Left lung (tissue), 10 donors: ENCODE data around the gene MICAL3. TPM values are rescaled to one million over a fixed set of nuclear protein-coding genes. Genes with fewer than 3 reads are reported as not detected.
A peak's percentile ranks its signal among the peaks of the same experiment; 100 is the strongest.

Experiments used
- ATAC-seq: fragments of 200-7000 bp; cut with Tn5 transposase; one replicate; pipeline ENCODE4 v1.9.1; 2020; ENCODE audit warnings: moderate library complexity
- DNase-seq, 4 donors: peaks; one replicate each; pipeline ENCODE4 v3.0.0-alpha.2; 2013 to 2020
- H3K27ac ChIP-seq, 2 donors: fragments of 200-600 bp; sonication (generic) in 1 of 2; one replicate each; pipeline versions ENCODE4 v1.5.0 to v1.8.0; 2020 to 2021
- H3K27me3 ChIP-seq, 2 donors: fragments of 200-600 bp; sonication (generic) in 1 of 2; one replicate each; pipeline versions ENCODE4 v1.5.0 to v1.8.0; 2020 to 2021
- H3K36me3 ChIP-seq, 2 donors: fragments of 200-600 bp; sonication (generic) in 1 of 2; one replicate each; pipeline versions ENCODE4 v1.5.0 to v1.8.0; 2020 to 2021
- H3K4me1 ChIP-seq, 2 donors: fragments of 200-600 bp; one replicate each; pipeline ENCODE4 v1.8.0; 2021
- H3K4me3 ChIP-seq, 2 donors: fragments of 200-600 bp; sonication (generic) in 1 of 2; one replicate each; pipeline versions ENCODE4 v1.5.0 to v1.8.0; 2020 to 2021; ENCODE audit warnings: mild to moderate bottlenecking in 1 of 2
- H3K9me3 ChIP-seq, 2 donors: fragments of 200-600 bp; sonication (generic) in 1 of 2; one replicate each; pipeline versions ENCODE4 v1.5.0 to v1.8.0; 2020 to 2021
- CTCF ChIP-seq, 2 donors: fragments of 200-600 bp; sonication (generic) in 1 of 2; IDR thresholded peaks; one replicate each; pipeline versions ENCODE4 v1.5.0 to v1.8.0; 2021; ENCODE audit warnings: antibody characterized with exemption in 2 of 2
- intact Hi-C, 2 donors: fragments of 100-400 bp; cut with DNase I; formaldehyde crosslinking; loops; one replicate each; pipeline versions ENCODE4 v1.11.2 to v1.14.2; 2022
- polyA plus RNA-seq, 6 donors: library from polyadenylated mRNA; unstranded; fragments of 120-200 nt; gene quantifications; one replicate each; pipeline ENCODE4 v1.2.1, GENCODE V29; 2013; ENCODE audit not compliant: insufficient read length in 6 of 6
- total RNA-seq, 2 donors: library from RNA; stranded (reverse); fragmentation: NEBNext Ultra II Directional; extraction: Animal tissue kit (Norgen Biotek cat#: 25700); gene quantifications; one replicate each; pipeline ENCODE4 v1.2.1, GENCODE V29; 2021
- donor health status: DM: no; HTN: yes; CAD: no.
- donor health status: DM: no; HTN: no; CAD: no.

Gene MICAL3
- total and polyA plus RNA-seq, 8 donors = 24.9 to 64.8 (median 56.2) TPM

GRCh38 chr22:17920992-17921650 lies 103.2 kb downstream of the MICAL3 start:
- ATAC-seq (no peak), DNase-seq (no peak)
- Histone ChIP-seq H3K9me3 (no peaks in the 10 kb centered on the region), H3K27me3 (no peaks in the 10 kb centered on the region), H3K4me3 (no peak overlapping the region), H3K36me3 (no peaks in the 10 kb centered on the region), H3K4me1 (peaks cover 15 to 29% of the 10 kb centered on the region in 2 donors), H3K27ac (no peak overlapping the region)
- intact Hi-C loops = no loop called here
- TF ChIP-seq CTCF (IDR thresholded peaks at IDR 0.05) = no peak

GRCh38 chr22:17920145-17920605 lies 104.2 kb downstream of the MICAL3 start:
- Histone ChIP-seq H3K4me3 (no peak overlapping the region), H3K4me1 (peaks cover 15 to 29% of the 10 kb centered on the region in 2 donors), H3K27me3 (no peaks in the 10 kb centered on the region), H3K36me3 (no peaks in the 10 kb centered on the region), H3K9me3 (no peaks in the 10 kb centered on the region), H3K27ac (peak overlapping the region in 1 of 2 donors; percentile 26)
- intact Hi-C loops = no loop called here
- DNase-seq (peak in 3 of 4 donors; percentile 55 to 92 (median 81)), ATAC-seq (peak; percentile 72)
- no peak for TF ChIP-seq CTCF (IDR thresholded peaks at IDR 0.05)

GRCh38 chr22:17919276-17920144 lies 104.9 kb downstream of the MICAL3 start:
- Histone ChIP-seq H3K4me1 (peaks cover 15 to 29% of the 10 kb centered on the region in 2 donors), H3K27ac (peak overlapping the region in 1 of 2 donors; percentile 26), H3K9me3 (no peaks in the 10 kb centered on the region), H3K4me3 (no peak overlapping the region), H3K36me3 (no peaks in the 10 kb centered on the region), H3K27me3 (no peaks in the 10 kb centered on the region)
- DNase-seq (no peak), ATAC-seq (no peak)
- intact Hi-C loops = no loop called here
- no peak for TF ChIP-seq CTCF (IDR thresholded peaks at IDR 0.05)

- no peak for TF ChIP-seq CTCF (IDR thresholded peaks at IDR 0.05)
- DNase-seq (no peak), ATAC-seq (no peak)
- Histone ChIP-seq H3K27ac (no peak overlapping the region), H3K36me3 (no peaks in the 10 kb centered on the region), H3K9me3 (no peaks in the 10 kb centered on the region), H3K27me3 (no peaks in the 10 kb centered on the region), H3K4me1 (peaks cover 15 to 29% of the 10 kb centered on the region in 2 donors), H3K4me3 (no peak overlapping the region)
- intact Hi-C loops = no loop called here
These were observed 105.5 kb downstream of the MICAL3 start for GRCh38 chr22:17918840-17919239.

GRCh38 chr22:17917490-17917983 lies 106.8 kb downstream of the MICAL3 start:
- Histone ChIP-seq H3K4me1 (peaks cover 13 to 24% of the 10 kb centered on the region in 2 donors), H3K36me3 (no peaks in the 10 kb centered on the region), H3K27ac (no peak overlapping the region), H3K4me3 (no peak overlapping the region), H3K9me3 (no peaks in the 10 kb centered on the region), H3K27me3 (no peaks in the 10 kb centered on the region)
- TF ChIP-seq CTCF (IDR thresholded peaks at IDR 0.05) = no peak
- no peak for ATAC-seq
- intact Hi-C loops = no loop called here
- no peak for DNase-seq
